ENCODE results near the gene ANKRD9. TPM values are rescaled to one million over a fixed set of nuclear protein-coding genes. Genes with fewer than 3 reads are reported as not detected.
A peak's percentile ranks its signal among the peaks of the same experiment; 100 is the strongest.

ANKRD9 gene
- total and polyA plus RNA-seq, 2 of the 13 experiments (the other 11 are each of a cell fraction or from before 2014, with no cell fraction given): 10.0 to 15.0 TPM

GRCh38 chr14:102544747-102545460, 35.3 kb upstream of the ANKRD9 start:
- H3K9ac ChIP-seq (ENCODE audit: insufficient read depth, low read depth, low read length): peak overlapping the region; percentile 89
- no peaks in the 10 kb centered on the region; a peak in 1 of 5 replicates for H3K27me3 ChIP-seq (ENCODE audit: control insufficient read depth in 1 of 2, insufficient read depth in 2 of 2, low read length in 2 of 2)
- in situ Hi-C loops (cut with HindIII; ENCODE audit: extremely low pct_ligation_motif_present, low pct_unique_long_range_greater_than_20kb) (loop anchor here (5.0 kb wide), 1 partner anchor 47 kb away; the partner anchor contains the start of gene RCOR1), intact Hi-C loops (cut with micrococcal nuclease; ENCODE audit: unreplicated experiment) (loop anchor here (2.0 kb wide), 1 partner anchor 48 kb away; the partner anchor contains the start of gene RCOR1)
- peaks cover 17% of the 10 kb centered on the region for H3K79me2 ChIP-seq (ENCODE audit: insufficient read depth, low read length)
- no peaks in the 10 kb centered on the region for H4K20me1 ChIP-seq (ENCODE audit: insufficient read depth, low read length)
- H3K4me1 ChIP-seq (ENCODE audit: insufficient read depth, low read length): peaks cover 67% of the 10 kb centered on the region
- BruUV-seq (replicated peaks): no TSS peak
- WGBS (ENCODE audit: low lambda C conversion rate): 0% methylated on average over 8 of the region's 66 CpGs
- H3K27ac ChIP-seq (ENCODE audit: extremely low read length, insufficient read depth, low read length): peak overlapping the region; percentile 93
- DNase-seq (ENCODE audit: low spot score) (peak; percentile 82), ATAC-seq (peak; percentile 60), FAIRE-seq (peak; percentile 77)
- peak overlapping the region; percentile 87 for H3K4me2 ChIP-seq (ENCODE audit: low read depth, low read length)
- no peak overlapping the region for H2AFZ ChIP-seq (ENCODE audit: low read length)
- H3K9me3 ChIP-seq (ENCODE audit: low read length): no peaks in the 10 kb centered on the region
- POLR2A ChIA-PET: interaction anchor here (0.6 to 1.9 kb wide), 10 partner anchors 9 to 139 kb away, joined by 3 to 12 read pairs (median 4); no protein-coding TSS in a partner anchor
- CTCF ChIA-PET (ENCODE audit: low intra/inter-chr PET ratio, low total read pairs): no interaction called here
- H3K36me3 ChIP-seq (replicated peaks in 1 of 2; ENCODE audit: control insufficient read depth in 1 of 2, insufficient read depth in 2 of 2, low read length in 2 of 2): no peaks in the 10 kb centered on the region
- peak overlapping the region; percentile 67 to 92 (median 82) for H3K4me3 ChIP-seq (replicated peaks in 1 of 3; ENCODE audit: insufficient read depth in 1 of 3, low read depth in 2 of 3, low read length in 3 of 3)
- TF ChIP-seq ZNF687 (CRISPR knock-in tag; IDR thresholded peaks at IDR 0.05) (peak; percentile 74), ZNF121 (CRISPR knock-in tag; IDR thresholded peaks at IDR 0.05) (no peak), ZNF142 (CRISPR knock-in tag; IDR thresholded peaks at IDR 0.05) (no peak; the same call in 1 of the 2 replicates), HMGXB4 (CRISPR knock-in tag; IDR thresholded peaks at IDR 0.05; ENCODE audit: borderline replicate concordance in 1 of 2, low read depth in 1 of 2) (peak in 1 of 2 experiments; percentile 83; a peak in 2 of 4 replicates), ZSCAN12 (CRISPR knock-in tag; IDR thresholded peaks at IDR 0.05) (no peak), ZBTB20 (CRISPR knock-in tag; IDR thresholded peaks at IDR 0.05; ENCODE audit: borderline replicate concordance, low read depth) (peak; percentile 16; the same call in 1 of the 2 replicates), ELF4 (CRISPR knock-in tag; IDR thresholded peaks at IDR 0.05; ENCODE audit: borderline replicate concordance) (0 out of 2 replicates have a peak, but pooled peaks have one; percentile 9), HOXA3 (CRISPR knock-in tag; IDR thresholded peaks at IDR 0.05) (peak; percentile 43), ZNF234 (CRISPR knock-in tag; conservative IDR thresholded peaks at IDR 0.05) (no peak), ZNF562 (CRISPR knock-in tag; IDR thresholded peaks at IDR 0.05; ENCODE audit: borderline replicate concordance) (no peak)
